CD4-positive, alpha-beta T cell treated with Interleukin-1 beta for 1 hour (primary cell): ENCODE data around the gene RARA.
"Not testable (repeated sequence)": the region's sequence is repeated elsewhere in the genome, so short reads cannot be mapped to it uniquely, and the experiment has no call there.

Experiments
- DNase-seq, 2 donors: peaks; one replicate each; pipeline ENCODE4 v3.0.0-alpha.2; 2020 to 2022

The RARA gene

GRCh38 chr17:40361063-40361924 is 52.3 kb downstream of the RARA start:
- no peak for DNase-seq

GRCh38 chr17:40361925-40362695 is 53.1 kb downstream of the RARA start:
- DNase-seq, result no peak

GRCh38 chr17:40362696-40363110 is 53.7 kb downstream of the RARA start:
- DNase-seq, result peak; percentile 75 to 79

GRCh38 chr17:40363111-40363827 is 54.3 kb downstream of the RARA start:
- no peak for DNase-seq

- DNase-seq, result no peak
These were observed 55.3 kb downstream of the RARA start, which contains the start of gene GJD3 for GRCh38 chr17:40364121-40364861. TSS of gene GJD3 (minus strand) at chr17:40364737. CDS start at chr17:40363815, 922 bp downstream.

GRCh38 chr17:40364906-40365305 is 55.9 kb downstream of the RARA start:
- no peak for DNase-seq

GRCh38 chr17:40366076-40366860 is 57.3 kb downstream of the RARA start:
- no peak for DNase-seq

- DNase-seq, result no peak
These were observed 58.0 kb downstream of the RARA start for GRCh38 chr17:40366861-40367518.

- not testable (repeated sequence) for DNase-seq
These were observed 58.7 kb downstream of the RARA start for GRCh38 chr17:40367728-40368127.

- no peak for DNase-seq
These were observed 60.9 kb downstream of the RARA start for GRCh38 chr17:40369923-40370322.

- DNase-seq, result peak; percentile 36 to 66
These were observed 62.4 kb downstream of the RARA start for GRCh38 chr17:40371261-40371929.

GRCh38 chr17:40372031-40372430 is 63.1 kb downstream of the RARA start:
- no peak for DNase-seq

- not testable (repeated sequence) for DNase-seq
These were observed 63.7 kb downstream of the RARA start for GRCh38 chr17:40372644-40373043.

- no peak for DNase-seq
These were observed 64.3 kb downstream of the RARA start for GRCh38 chr17:40373324-40373723.

GRCh38 chr17:40373999-40374398 is 65.0 kb downstream of the RARA start:
- no peak for DNase-seq

GRCh38 chr17:40374821-40375498 is 66.0 kb downstream of the RARA start:
- DNase-seq, result no peak

- DNase-seq, result not testable (repeated sequence)
These were observed 66.8 kb downstream of the RARA start for GRCh38 chr17:40375786-40376185.

- DNase-seq, result not testable (repeated sequence)
These were observed 67.6 kb downstream of the RARA start for GRCh38 chr17:40376541-40376940.

GRCh38 chr17:40377832-40378231 is 68.9 kb downstream of the RARA start:
- DNase-seq, result no peak

GRCh38 chr17:40378966-40379365 is 70.0 kb downstream of the RARA start:
- no peak for DNase-seq
